GM12864 (cell line): ENCODE results near the gene DAPK2.

ENCODE experiments used
- DNase-seq: peaks from one replicate; pipeline ENCODE4 v3.0.0-alpha.2; 2011; ENCODE audit warnings: low read depth
- H3K4me3 ChIP-seq: 2 replicates; pipeline ENCODE4 v1.5.1; 2011; ENCODE audit warnings: mild to moderate bottlenecking, low read depth, low read length, control low read depth
- TF ChIP-seq, protein P1 (sequence below): IDR thresholded peaks from 2 replicates; pipeline ENCODE4 v1.5.1; 2011; ENCODE audit warnings: low read depth, mild to moderate bottlenecking, moderate library complexity, low read length, control low read depth, inconsistent platforms; ENCODE audit errors: missing control alignments

DAPK2 gene

DNA sequence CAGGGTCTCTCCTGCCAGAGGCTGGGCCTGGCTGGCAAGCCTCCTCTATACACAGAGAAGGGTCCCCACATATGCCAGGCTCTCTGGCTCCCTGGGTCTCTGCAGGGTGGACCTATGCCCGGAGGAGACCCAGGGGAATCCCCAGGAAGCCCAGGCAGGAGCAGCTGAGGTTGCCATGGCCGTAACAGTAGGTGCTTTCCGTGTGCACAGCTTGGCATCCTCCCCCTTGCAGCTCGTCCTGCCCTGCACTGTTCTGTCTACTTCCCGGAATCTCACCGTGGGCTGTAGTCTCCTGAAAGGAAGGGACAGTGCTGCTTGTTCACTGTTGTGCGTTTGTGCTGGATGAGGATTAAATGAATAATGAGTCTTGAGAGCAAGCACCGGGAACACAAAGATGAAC, 47.8 kb downstream of the DAPK2 start:
- TF ChIP-seq, protein P1, sequence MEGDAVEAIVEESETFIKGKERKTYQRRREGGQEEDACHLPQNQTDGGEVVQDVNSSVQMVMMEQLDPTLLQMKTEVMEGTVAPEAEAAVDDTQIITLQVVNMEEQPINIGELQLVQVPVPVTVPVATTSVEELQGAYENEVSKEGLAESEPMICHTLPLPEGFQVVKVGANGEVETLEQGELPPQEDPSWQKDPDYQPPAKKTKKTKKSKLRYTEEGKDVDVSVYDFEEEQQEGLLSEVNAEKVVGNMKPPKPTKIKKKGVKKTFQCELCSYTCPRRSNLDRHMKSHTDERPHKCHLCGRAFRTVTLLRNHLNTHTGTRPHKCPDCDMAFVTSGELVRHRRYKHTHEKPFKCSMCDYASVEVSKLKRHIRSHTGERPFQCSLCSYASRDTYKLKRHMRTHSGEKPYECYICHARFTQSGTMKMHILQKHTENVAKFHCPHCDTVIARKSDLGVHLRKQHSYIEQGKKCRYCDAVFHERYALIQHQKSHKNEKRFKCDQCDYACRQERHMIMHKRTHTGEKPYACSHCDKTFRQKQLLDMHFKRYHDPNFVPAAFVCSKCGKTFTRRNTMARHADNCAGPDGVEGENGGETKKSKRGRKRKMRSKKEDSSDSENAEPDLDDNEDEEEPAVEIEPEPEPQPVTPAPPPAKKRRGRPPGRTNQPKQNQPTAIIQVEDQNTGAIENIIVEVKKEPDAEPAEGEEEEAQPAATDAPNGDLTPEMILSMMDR = no peak
- no peak overlapping the region for H3K4me3 ChIP-seq
- DNase-seq = no peak

DNA sequence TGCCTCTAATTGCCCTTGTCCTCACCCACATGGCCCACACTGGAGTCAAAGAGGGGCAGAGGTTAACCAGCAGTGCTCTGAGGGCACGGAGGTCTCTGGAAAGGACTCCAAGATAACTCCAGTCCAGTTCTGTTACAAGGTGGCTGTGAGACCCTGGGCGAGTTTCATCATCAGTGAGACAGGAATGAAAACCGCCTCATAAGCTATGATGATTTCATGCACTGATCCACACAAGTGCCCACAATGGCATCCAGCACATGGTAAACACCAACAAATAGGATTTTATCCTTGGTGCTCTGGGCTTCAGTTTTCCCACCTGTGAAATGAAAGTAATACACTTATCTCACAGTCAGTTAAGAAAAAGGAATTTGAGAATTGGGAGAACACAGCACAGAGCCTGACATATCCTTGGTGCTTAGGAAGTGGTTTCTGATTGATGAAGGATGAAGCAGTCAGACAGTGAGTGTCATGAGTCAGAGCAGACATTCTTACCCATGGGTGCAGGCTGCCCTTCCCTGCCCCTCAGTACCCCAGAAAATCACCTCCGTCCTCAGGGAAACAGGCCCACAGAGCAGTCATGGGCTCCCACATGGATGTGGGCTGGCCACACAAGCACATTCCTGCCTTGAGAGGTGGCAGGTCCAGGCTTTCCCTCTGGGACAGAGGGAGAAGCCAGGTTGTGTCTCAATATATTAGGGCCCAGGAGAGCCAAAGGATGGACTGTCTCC, 48.4 kb downstream of the DAPK2 start:
- H3K4me3 ChIP-seq = no peak overlapping the region
- TF ChIP-seq, protein P1 = no peak
- DNase-seq = no peak

DNA sequence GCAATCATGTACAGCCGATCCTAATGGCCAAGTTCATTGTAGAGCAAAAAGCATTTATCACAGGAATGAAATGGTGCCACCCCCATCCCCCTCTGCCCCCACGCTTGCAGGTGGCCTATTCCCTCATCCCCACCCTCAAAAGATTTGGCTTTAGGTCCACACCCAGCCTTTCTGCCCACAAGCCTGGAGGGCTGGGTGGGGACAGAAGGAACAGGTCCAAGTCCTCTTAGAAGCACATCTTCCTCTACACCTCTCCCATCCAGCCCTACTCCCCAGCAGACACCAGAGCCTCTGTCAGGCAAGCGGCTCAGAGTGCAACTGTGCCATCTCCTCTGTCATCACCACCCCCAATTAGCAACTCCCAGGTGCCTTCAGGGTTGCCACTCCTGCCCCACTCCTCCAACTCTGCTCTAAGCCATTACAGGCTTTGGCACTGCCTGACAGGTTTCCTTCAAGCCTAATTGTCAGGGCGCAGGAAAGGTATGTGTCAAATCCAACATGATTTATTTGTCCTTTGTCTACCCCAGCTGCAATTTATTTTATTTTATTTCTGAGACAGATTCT, 49.4 kb downstream of the DAPK2 start:
- DNase-seq = no peak
- TF ChIP-seq, protein P1 = no peak
- H3K4me3 ChIP-seq = no peak overlapping the region

DNA sequence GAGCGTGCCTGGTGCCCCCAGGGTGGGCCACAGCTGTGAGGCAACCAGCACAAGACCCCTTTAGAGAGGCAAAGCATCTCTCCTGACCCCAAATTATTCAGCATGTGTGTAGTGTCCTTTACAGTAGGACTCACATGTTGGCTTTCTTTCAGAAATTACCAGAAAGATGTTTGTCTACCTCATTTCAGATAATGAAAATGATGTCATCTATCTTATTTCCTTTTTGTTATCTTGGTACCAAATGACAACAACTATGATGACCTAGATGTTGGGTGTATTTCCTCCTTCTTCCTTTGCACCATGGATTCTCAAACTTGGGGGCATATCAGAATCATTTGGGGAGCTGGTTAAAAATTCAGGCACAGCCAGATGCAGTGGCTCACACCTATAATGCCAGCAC, 50.5 kb downstream of the DAPK2 start:
- no peak overlapping the region for H3K4me3 ChIP-seq
- TF ChIP-seq, protein P1 = no peak
- DNase-seq = no peak

DNA sequence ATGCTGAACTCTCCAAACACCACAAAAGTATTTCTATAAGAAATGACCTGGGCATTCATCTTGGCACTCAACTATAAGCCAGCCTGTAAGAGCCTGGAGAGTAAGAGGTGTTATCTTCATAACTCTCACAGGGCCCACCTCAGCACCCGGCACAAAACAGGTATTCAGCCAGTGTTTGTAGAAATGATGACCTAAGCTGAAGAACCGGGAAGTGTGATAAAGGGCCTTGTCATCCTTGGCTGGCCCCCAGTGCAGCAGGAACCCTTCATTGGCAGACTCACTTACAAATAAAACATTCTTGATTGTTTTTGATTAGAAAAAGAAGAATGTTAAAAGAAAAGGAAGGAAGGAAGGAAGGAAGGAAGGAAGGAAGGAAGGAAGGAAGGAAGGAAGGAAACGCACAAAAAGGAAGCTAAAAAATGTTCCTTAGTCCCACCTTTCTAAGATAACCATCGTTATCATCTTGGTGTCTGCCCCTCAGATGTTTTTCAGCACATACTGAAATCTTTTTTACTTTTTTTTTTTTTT, 52.1 kb downstream of the DAPK2 start:
- H3K4me3 ChIP-seq = no peak overlapping the region
- DNase-seq = no peak
- TF ChIP-seq, protein P1 = no peak

DNA sequence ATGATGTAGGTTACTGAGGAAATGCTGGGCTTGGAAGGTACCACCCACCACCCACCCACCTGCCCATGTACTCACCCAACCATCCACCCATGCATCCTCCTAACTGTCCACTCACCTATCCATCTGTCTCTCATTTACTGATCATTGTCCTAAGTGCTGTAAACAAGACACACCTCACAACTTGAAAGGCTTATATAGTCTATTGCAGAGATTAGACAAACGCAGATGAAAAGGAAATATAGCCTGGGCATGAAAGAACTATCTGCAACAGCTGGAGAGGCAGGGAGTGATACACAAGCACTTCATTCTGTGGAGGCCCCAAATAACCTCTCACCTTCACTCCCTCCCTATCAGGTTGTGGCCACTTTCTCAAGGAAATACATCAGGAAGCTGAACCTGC, 54.0 kb downstream of the DAPK2 start:
- DNase-seq = no peak
- H3K4me3 ChIP-seq = no peak overlapping the region
- TF ChIP-seq, protein P1 = no peak

DNA sequence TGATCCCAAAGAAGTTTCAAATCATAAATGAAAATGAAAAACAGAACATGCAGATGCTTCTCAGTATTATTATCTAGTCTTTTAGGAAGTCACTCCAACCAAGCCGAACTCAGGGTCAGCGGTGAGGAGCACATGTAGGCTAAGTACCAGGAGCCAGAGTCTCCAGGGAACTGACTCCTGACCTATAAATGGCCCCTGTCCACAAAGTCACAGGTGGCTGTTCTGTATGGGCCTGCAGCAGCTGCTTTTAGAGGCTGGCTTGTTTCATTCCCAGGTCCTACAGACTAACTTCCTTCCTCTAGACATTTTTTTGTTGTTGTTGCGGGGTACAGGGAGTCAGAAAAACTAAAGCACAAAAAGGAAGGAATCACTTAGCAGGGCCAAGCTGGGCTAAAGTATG, 54.6 kb downstream of the DAPK2 start:
- DNase-seq = no peak
- TF ChIP-seq, protein P1 = no peak
- H3K4me3 ChIP-seq = no peak overlapping the region
